Measurements from ENCODE around the gene GPR55.

Gene GPR55

GRCh38 chr2:230933521-230934180 lies 8.6 kb upstream of the GPR55 start:
- DNase-seq, result no peak

- DNase-seq, result peak; percentile 20
Measured at GRCh38 chr2:230932556-230933511, 7.8 kb upstream of the GPR55 start.

GRCh38 chr2:230931556-230932231 lies 6.7 kb upstream of the GPR55 start:
- DNase-seq, result no peak

GRCh38 chr2:230930928-230931555 lies 6.0 kb upstream of the GPR55 start:
- no peak for DNase-seq

GRCh38 chr2:230930149-230930780 lies 5.2 kb upstream of the GPR55 start:
- DNase-seq, result no peak

- no peak for DNase-seq
Measured at GRCh38 chr2:230929381-230930148, 4.5 kb upstream of the GPR55 start.

- no peak for DNase-seq
Measured at GRCh38 chr2:230928701-230929380, 3.8 kb upstream of the GPR55 start.

- no peak for DNase-seq
Measured at GRCh38 chr2:230927711-230928341, 2.8 kb upstream of the GPR55 start.

GRCh38 chr2:230925879-230926765 lies 1.1 kb upstream of the GPR55 start:
- DNase-seq, result no peak

- no peak for DNase-seq
Measured at GRCh38 chr2:230925443-230925878, 419 bp upstream of the GPR55 start.

GRCh38 chr2:230924092-230924469 lies 961 bp downstream of the GPR55 start:
- DNase-seq, result no peak

GRCh38 chr2:230922951-230923717 lies 1.9 kb downstream of the GPR55 start:
- no peak for DNase-seq

- DNase-seq, result no peak
Measured at GRCh38 chr2:230921806-230922595, 3.0 kb downstream of the GPR55 start.

GRCh38 chr2:230920167-230920566 lies 4.9 kb downstream of the GPR55 start:
- no peak for DNase-seq

- DNase-seq, result no peak
Measured at GRCh38 chr2:230919681-230920080, 5.4 kb downstream of the GPR55 start.

GRCh38 chr2:230919240-230919639 lies 5.8 kb downstream of the GPR55 start:
- no peak for DNase-seq

- no peak for DNase-seq
Measured at GRCh38 chr2:230916218-230916617, 8.8 kb downstream of the GPR55 start.

- no peak for DNase-seq
Measured at GRCh38 chr2:230915319-230915718, 9.7 kb downstream of the GPR55 start.
